GM18873 (cell line): Measurements from ENCODE around the gene ZP3.
"Not testable (repeated sequence)": the region's sequence is repeated elsewhere in the genome, so short reads cannot be mapped to it uniquely, and the experiment has no call there.

Experiments
- ATAC-seq: cut with Tn5 transposase; IDR thresholded peaks from one replicate; pipeline ENCODE4 v1.9.1; 2021; ENCODE audit warnings: mild to moderate bottlenecking, moderate library complexity, moderate number of reproducible peaks; ENCODE audit not compliant: unreplicated experiment, low FRiP score

ZP3 gene

GRCh38 chr7:76424413-76425111 is at the start of gene ZP3:
ZP3 (plus strand) TSS chr7:76424950; CDS start chr7:76424965, 15 bp downstream.
- ATAC-seq = no peak

DNA sequence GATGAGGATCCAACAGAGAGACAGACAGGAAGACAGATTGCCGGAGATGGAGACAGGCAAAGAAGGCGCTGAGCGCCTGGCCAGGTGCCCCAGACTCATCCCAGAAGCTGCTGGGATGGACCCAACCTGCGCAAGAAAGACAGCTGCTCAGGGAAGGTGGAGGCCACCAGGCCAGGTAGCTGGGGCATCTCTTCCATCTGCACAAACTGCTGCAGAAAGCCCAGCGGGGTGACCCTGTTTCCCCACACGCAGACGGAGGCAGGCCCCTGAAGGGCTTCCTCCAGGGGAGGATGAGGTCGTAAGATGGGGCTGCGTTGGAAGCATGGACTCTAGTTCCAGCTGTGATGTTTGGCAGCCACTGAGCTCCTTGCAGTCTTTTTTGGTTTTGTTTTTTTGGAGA is 49.5 kb upstream of the ZP3 start:
- no peak for ATAC-seq

DNA sequence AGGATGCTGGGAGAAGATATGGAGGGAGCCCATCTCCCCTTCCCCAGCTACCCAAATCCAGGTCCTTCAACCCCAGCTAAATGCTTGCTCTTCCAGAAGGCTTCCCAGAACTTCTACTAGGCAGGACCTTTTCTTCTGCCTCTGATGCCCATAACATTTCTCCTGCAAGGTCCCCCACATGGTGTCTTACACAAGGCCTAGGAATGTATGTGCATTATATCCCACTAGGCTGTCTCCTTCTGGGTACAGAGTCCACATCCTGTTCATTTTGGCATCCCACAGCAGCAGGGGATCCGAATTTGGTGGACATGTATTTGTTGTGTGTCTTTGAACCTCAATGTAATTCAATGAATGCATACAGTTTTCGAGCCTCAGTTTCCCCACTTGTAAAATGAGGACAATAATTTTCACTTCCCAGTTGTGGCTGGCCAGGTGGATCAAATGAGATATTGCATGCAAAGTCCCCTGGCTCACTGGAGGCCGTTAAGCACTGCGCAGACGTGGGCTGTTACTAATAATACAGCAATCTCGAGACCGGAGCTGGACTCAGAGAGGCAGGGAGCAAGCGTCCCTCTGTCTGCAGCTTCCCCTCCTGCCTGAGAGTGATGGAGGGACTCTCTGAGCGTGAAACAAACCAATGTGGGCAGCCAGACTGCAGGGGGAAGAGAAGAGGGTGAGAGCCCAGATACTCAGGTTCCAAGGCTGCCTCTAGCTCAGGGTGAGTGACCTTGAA is 47.4 kb upstream of the ZP3 start:
- no peak for ATAC-seq

- no peak for ATAC-seq
These were observed 44.2 kb upstream of the ZP3 start for GRCh38 chr7:76380623-76380966.

- no peak for ATAC-seq
These were observed 42.9 kb upstream of the ZP3 start for GRCh38 chr7:76381814-76382213.

DNA sequence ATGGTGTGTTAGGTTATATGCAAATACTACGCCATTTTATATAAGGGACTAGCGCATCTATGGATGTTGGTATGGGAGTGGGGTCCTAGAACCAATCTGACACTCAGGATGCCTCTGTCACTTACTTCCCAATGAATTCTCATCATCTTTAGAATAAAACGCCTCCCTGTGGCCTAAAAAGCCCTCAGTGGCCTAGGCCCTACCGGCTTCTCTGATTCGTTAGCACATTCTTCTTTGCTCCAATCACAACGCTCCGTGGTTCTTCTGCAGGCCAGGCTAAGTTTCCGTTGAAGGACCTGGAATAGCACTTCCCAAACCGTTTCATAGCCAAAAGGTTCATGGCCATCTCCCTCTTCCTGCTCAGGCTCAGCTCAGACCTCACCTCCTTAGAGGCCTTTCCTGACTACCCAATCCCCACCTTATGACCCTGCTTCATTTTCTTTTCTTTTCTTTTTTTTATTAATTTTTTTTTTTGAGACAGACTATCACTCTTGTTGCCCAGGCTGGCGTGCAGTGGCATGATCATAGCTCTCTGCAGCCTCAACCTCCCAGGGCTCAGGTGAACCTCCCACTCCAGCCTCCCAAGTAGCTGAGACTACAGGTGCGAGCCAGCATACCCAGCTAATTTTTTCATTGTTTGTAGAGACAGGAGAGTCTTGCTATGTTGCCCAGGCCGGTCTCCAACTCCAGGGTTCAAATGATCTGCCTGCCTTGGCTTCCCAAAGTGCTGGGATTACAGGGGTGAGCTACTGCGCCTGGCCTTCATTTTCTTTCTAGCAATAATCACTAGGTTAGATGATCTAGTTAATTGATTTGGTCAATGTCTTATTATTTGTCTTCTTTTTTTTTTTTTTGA is 41.4 kb upstream of the ZP3 start:
- ATAC-seq = no peak

GRCh38 chr7:76386691-76387260 is 38.0 kb upstream of the ZP3 start:
- no peak for ATAC-seq

DNA sequence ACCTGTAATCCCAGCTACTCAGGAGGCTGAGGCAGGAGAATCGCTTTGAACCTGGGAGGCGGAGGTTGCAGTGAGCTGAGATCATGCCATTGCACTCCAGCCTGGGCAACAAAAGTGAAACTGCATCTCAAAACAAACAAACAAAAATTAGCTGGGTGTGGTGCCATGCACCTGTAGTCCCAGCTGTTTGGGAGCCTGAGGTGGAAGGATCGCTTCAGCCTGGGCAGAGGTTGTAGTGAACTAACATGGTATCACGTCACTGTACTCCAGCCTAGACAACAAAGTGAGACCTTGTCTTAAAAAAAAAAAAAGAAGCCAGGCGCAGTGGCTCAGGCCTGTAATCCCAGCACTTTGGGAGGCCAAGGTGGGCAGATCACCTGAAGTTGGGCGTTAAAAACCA is 37.0 kb upstream of the ZP3 start:
- ATAC-seq = not testable (repeated sequence)

DNA sequence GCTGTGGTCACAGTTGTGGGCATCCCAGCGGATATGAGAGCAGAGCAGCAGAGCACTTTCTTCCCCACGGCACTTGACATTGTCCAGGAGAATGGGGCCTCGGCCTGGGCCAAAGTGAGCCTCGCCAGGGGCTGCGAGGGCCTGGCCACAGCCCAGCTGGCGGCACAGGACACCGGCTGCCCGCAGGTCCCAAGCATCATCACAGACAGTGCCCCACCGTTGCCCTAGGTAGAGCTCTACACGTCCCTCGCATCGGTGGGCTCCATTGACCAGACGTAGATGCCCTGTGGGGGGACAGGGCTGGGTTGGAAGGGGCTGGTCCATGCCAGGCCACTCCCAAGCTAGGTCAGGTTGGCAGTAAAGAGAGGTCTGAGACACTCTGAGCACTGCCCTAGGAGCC is 34.7 kb upstream of the ZP3 start:
- ATAC-seq = no peak

- ATAC-seq = no peak
These were observed 32.1 kb upstream of the ZP3 start for GRCh38 chr7:76392531-76393115.

GRCh38 chr7:76393116-76394031 is 31.4 kb upstream of the ZP3 start:
- ATAC-seq = peak; percentile 72

DNA sequence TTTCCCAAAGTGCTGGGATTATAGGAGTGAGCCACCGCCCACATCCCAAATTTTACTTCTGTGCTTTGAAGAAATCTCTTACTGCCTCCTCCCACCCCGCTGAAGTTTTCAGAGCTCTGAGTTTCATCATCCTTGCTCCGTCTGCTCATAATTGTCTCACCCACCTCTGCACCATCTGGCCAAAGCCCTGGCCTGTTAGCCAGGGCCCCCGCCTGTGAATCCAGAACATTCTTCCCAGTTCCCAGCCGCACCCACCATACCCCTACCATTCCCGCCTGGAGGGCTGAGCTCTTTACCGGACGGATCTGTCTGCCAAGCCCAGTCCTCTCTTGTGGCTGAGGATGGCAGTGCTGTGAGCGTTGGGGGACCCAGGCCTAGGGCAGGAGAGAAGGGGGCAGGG is 29.8 kb upstream of the ZP3 start:
- no peak for ATAC-seq

DNA sequence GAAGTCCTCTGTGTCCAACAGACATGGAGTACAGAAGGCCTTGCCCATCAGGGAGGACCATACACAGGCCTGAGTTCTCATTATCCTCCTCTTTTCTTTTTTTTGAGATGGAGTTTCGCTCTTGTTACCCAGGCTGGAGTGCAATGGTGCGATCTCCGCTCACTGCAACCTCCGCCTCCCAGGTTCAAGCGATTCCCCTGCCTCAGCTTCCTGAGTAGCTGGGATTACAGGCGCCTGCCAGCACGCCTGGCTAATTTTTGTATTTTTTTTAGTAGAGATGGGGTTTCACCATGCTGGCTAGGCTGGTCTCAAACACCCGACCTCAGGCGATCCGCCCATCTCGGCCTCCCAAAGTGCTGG is 29.2 kb upstream of the ZP3 start:
- ATAC-seq = not testable (repeated sequence)

GRCh38 chr7:76395965-76396726 is 28.6 kb upstream of the ZP3 start:
- ATAC-seq = no peak

GRCh38 chr7:76396864-76397263 is 27.9 kb upstream of the ZP3 start:
- ATAC-seq = no peak

- ATAC-seq = no peak
These were observed 27.2 kb upstream of the ZP3 start for GRCh38 chr7:76397409-76398183.

DNA sequence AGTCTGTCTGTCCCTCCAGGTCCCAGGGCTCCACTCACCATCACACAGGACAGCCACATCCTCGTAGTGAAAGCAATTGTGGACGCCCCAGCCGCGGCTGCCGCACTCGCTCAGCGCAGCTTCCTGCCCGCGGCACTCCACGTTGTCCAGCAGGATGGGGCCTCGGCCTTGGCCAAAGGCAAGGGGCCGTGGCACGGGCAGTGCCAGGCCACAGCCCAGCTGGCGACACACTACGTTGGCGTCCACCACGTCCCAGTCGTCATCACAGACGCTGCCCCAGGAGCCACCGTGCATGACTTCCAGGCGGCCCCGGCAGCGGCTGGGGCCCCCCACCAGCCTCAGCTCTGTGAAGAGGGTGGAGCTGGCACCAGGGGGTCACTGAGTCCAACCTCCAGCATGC is 24.5 kb upstream of the ZP3 start:
- ATAC-seq = no peak

GRCh38 chr7:76403097-76403496 is 21.7 kb upstream of the ZP3 start:
- not testable (repeated sequence) for ATAC-seq
